Activated CD8-positive, alpha-beta T cell treated with anti-CD3 and anti-CD28 coated beads, Interleukin-2, amount 10 ng/mL, durations not matched to agents 7 days and 5 days (primary cell): ENCODE measurements around the gene SERPINA1. TPM values are rescaled to one million over a fixed set of nuclear protein-coding genes. Genes with fewer than 3 reads are reported as not detected.
"Not testable (repeated sequence)": the region's sequence is repeated elsewhere in the genome, so short reads cannot be mapped to it uniquely, and the experiment has no call there.

Experiments
- ATAC-seq: fragments of 150-1000 bp; cut with Tn5 transposase; one replicate; pipeline ENCODE4 v1.10.0; 2021; ENCODE audit warnings: moderate library complexity
- CTCF ChIA-PET: fragments of 350-600 bp; sonication (Branson Sonifier 250); formaldehyde crosslinking; loops from one replicate; lab custom pipeline; 2021; ENCODE audit warnings: antibody characterized with exemption; lab: Charles Lee
- POLR2A ChIA-PET: fragments of 350-600 bp; sonication (Branson Sonifier 250); formaldehyde crosslinking; loops from one replicate; lab custom pipeline; 2021; ENCODE audit warnings: antibody characterized with exemption; lab: Charles Lee
- DNase-seq: peaks from one replicate; pipeline ENCODE4 v3.0.0-alpha.2; 2020
- H3K27ac Mint-ChIP-seq: one replicate; pipeline ENCODE4 v1.8.0; 2021; ENCODE audit warnings: mild to moderate bottlenecking, mixed read lengths
- H3K27me3 Mint-ChIP-seq: one replicate; pipeline ENCODE4 v1.8.0; 2021; ENCODE audit warnings: low read depth, mixed read lengths
- H3K36me3 Mint-ChIP-seq: one replicate; pipeline ENCODE4 v1.8.0; 2021; ENCODE audit warnings: low read depth, mixed read lengths
- H3K4me1 Mint-ChIP-seq: one replicate; pipeline ENCODE4 v1.8.0; 2021; ENCODE audit warnings: low read depth, mixed read lengths
- H3K4me3 Mint-ChIP-seq: one replicate; pipeline ENCODE4 v1.8.0; 2021; ENCODE audit warnings: mild to moderate bottlenecking, mixed read lengths
- H3K9me3 Mint-ChIP-seq: one replicate; pipeline ENCODE4 v1.8.0; 2022; ENCODE audit warnings: mixed read lengths; ENCODE audit not compliant: insufficient read depth
- total RNA-seq, 2 experiments: library from RNA; stranded (reverse); gene quantifications; one replicate each; pipeline ENCODE4 v1.2.3, GENCODE V29; 2021

SERPINA1 gene
- not detected for total RNA-seq

DNA sequence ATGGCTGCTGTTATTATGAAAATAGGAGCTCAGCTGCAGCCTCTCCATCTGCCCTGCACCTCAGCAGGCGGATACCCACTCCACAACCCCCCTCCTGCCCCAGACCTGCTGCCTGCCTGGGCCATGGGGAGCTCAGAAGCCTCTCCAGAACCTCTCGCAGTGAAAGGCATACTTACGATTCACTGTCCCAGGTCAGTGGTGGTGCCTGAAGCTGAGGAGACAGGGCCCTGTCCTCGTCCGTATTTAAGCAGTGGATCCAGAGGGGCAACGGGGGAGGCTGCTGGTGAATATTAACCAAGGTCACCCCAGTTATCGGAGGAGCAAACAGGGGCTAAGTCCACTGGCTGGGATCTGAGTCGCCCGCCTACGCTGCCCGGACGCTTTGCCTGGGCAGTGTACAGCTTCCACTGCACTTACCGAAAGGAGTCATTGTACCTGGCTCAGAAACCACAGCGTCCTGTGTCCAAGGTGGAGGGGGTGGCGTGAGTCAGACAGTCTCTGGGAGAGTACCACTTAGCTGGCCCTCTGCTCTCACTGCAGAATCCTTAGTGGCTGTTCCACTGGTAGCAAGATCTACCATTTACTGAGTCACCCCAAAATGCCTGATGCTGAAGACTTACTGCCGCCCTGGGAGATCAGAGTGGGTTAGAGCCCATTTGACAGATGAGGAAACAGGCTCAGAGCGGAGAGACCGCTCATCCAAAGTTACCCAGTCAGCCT lies at the start of gene SERPINA1:
Gene SERPINA1, minus strand, starts transcription at position 219 of the 720 bp plus-strand sequence. CDS start 5,365 bp downstream, outside the sequence.
- Mint-ChIP-seq H3K36me3 (no peaks in the 10 kb centered on the region), H3K27me3 (no peaks in the 10 kb centered on the region), H3K4me1 (peaks cover 18% of the 10 kb centered on the region), H3K4me3 (no peak within 1 kb of the TSS), H3K9me3 (no peaks in the 10 kb centered on the region), H3K27ac (no peak within 1 kb of the TSS)
- CTCF ChIA-PET, result no interaction called here
- no peak for ATAC-seq
- DNase-seq, result no peak
- POLR2A ChIA-PET, result no interaction called here

DNA sequence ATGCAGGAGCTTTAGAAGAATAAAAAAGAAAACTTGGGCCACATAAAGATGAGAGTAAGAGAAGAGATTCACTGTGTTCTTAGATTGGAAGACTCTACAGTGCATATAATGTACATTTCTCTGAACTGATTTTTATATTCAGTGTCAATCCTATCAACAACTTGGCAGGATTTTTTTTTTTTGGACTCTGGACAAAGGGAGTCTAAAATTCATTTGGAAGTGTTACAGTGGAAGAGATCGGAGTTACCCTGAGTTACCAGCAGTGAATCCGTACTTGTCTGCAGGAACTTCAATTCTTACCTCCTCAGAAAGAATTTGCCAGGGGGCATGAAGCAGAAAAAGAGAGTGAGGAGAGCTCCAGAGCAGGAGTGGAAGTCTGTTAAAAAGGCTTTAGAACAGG lies 40.2 kb upstream of the SERPINA1 start:
- DNase-seq, result no peak
- Mint-ChIP-seq H3K27me3 (no peaks in the 10 kb centered on the region), H3K9me3 (no peaks in the 10 kb centered on the region), H3K36me3 (no peaks in the 10 kb centered on the region), H3K4me1 (no peaks in the 10 kb centered on the region), H3K27ac (no peak overlapping the region), H3K4me3 (no peak overlapping the region)
- CTCF ChIA-PET, result interaction anchor here (2.0 kb wide), 1 partner anchor 57 kb away, joined by 4 read pairs; no protein-coding TSS in a partner anchor
- POLR2A ChIA-PET, result no interaction called here
- ATAC-seq, result no peak

DNA sequence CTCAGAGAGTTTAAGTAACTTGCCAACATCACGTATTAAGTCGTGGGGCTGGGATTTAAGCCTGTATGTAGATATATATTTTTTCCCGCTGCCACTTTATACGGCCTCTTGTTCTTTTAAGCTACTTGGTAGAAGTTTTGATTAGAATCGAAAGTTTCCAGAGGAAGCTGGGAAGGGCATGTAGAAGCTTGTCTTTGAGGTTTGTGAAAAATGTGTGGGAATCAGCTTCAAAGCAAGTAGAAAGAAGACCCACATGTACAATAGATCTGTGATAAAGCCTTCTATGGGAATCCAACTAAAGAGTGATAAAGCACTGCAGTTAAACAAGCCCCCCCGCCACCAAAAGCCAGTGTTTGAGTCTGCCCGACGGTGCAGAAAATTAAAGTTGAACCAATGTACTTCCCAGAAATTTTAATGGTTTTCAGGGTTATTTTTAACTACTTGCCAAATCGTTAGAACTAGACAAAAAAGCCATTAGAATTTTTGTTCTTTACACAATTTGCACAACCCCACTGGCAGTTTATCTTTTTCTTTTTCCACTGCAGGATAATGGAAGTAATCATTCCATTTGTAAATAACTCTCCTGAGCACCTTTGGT lies 38.7 kb upstream of the SERPINA1 start:
- ChIA-PET POLR2A (no interaction called here), CTCF (interaction anchor here (2.0 kb wide), 1 partner anchor 59 kb away, joined by 4 read pairs; no protein-coding TSS in a partner anchor)
- no peak overlapping the region for H3K27ac Mint-ChIP-seq
- H3K27me3 Mint-ChIP-seq, result peaks cover 2% of the 10 kb centered on the region
- H3K9me3 Mint-ChIP-seq, result no peaks in the 10 kb centered on the region
- no peak overlapping the region for H3K4me3 Mint-ChIP-seq
- no peaks in the 10 kb centered on the region for H3K36me3 Mint-ChIP-seq
- peaks cover 1% of the 10 kb centered on the region for H3K4me1 Mint-ChIP-seq
- no peak for DNase-seq
- no peak for ATAC-seq

DNA sequence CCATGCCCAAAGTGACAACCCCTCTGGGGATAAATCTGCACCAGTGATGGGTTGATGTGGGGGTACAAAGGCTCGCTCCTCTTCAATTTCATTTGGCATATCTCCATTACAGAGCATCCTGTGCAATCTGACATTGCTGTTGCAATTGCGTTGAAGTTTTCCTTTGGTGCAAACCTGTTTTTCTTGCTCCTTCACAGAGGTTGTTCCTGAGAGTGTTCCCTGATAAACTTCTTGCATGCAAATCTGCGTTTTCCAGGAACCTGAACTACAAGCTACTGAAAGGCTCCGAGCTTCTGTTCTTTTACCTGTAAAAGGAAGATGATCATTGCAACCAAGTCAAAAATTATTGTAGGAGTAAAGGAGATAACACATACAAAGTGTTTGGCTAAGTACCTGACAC lies 38.1 kb upstream of the SERPINA1 start:
- Mint-ChIP-seq H3K36me3 (no peaks in the 10 kb centered on the region), H3K4me1 (peaks cover 1% of the 10 kb centered on the region), H3K9me3 (no peaks in the 10 kb centered on the region), H3K27me3 (peaks cover 2% of the 10 kb centered on the region), H3K4me3 (no peak overlapping the region), H3K27ac (no peak overlapping the region)
- DNase-seq (no peak), ATAC-seq (no peak)
- CTCF ChIA-PET, result no interaction called here
- POLR2A ChIA-PET, result no interaction called here

GRCh38 chr14:94424371-94424770 lies 36.0 kb upstream of the SERPINA1 start:
- H3K27ac Mint-ChIP-seq, result no peak overlapping the region
- H3K36me3 Mint-ChIP-seq, result no peaks in the 10 kb centered on the region
- CTCF ChIA-PET, result no interaction called here
- POLR2A ChIA-PET, result no interaction called here
- H3K9me3 Mint-ChIP-seq, result no peaks in the 10 kb centered on the region
- H3K4me3 Mint-ChIP-seq, result no peak overlapping the region
- H3K27me3 Mint-ChIP-seq, result peaks cover 6% of the 10 kb centered on the region
- DNase-seq (no peak), ATAC-seq (no peak)
- H3K4me1 Mint-ChIP-seq, result peaks cover 1% of the 10 kb centered on the region

- no peaks in the 10 kb centered on the region for H3K36me3 Mint-ChIP-seq
- H3K4me3 Mint-ChIP-seq, result no peak overlapping the region
- H3K27me3 Mint-ChIP-seq, result peaks cover 6% of the 10 kb centered on the region
- ATAC-seq (peak; percentile 49), DNase-seq (peak; percentile 62)
- ChIA-PET CTCF (interaction anchor here (1.0 to 2.3 kb wide), 4 partner anchors 9 to 125 kb away, joined by 4 to 12 read pairs (median 9); no protein-coding TSS in a partner anchor), POLR2A (interaction anchor here (0.7 kb wide), 1 partner anchor 965 kb away, joined by 3 read pairs; no protein-coding TSS in a partner anchor)
- H3K9me3 Mint-ChIP-seq, result no peaks in the 10 kb centered on the region
- H3K4me1 Mint-ChIP-seq, result peaks cover 1% of the 10 kb centered on the region
- no peak overlapping the region for H3K27ac Mint-ChIP-seq
These were observed 35.2 kb upstream of the SERPINA1 start for GRCh38 chr14:94423453-94424056.

GRCh38 chr14:94421316-94421715 lies 32.9 kb upstream of the SERPINA1 start:
- ChIA-PET CTCF (no interaction called here), POLR2A (no interaction called here)
- H3K9me3 Mint-ChIP-seq, result no peaks in the 10 kb centered on the region
- H3K27me3 Mint-ChIP-seq, result peaks cover 6% of the 10 kb centered on the region
- no peak for DNase-seq
- peaks cover 1% of the 10 kb centered on the region for H3K4me1 Mint-ChIP-seq
- H3K27ac Mint-ChIP-seq, result no peak overlapping the region
- ATAC-seq, result no peak
- no peak overlapping the region for H3K4me3 Mint-ChIP-seq
- H3K36me3 Mint-ChIP-seq, result no peaks in the 10 kb centered on the region

DNA sequence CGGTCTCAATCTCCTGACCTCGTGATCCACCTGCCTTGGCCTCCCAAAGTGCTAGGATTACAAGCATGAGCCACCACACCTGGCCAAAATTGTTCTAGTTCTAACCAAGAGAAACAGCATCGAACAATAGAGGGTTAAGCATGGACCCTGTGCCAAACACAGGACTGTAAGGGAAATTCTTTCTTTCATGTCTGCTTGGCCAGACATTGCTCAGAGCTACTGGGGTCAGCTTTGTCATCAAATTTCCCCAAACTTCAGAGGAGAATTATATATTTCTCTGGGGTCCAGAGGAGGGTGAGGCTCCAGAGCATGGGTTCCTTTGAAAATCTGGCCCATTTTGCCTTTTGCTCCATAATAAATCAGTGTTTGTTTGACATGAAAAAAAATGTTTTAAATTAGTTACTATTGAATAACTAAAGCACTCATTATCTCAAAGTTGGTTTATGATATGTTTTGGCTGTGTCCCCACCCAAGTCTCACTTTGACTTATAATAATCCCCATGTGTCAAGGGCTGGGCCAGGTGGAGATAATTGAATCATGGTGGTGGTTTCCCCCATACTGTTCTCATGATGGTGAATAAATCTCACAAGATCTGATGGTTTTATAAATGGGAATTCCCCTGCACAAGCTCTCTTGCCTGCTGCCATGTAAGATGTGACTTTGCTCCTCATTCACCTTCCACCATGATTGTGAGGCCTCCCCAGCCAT lies 29.2 kb upstream of the SERPINA1 start:
- H3K27me3 Mint-ChIP-seq, H3K9me3 Mint-ChIP-seq, H3K4me1 Mint-ChIP-seq, H3K27ac Mint-ChIP-seq, H3K4me3 Mint-ChIP-seq, ATAC-seq, CTCF ChIA-PET, POLR2A ChIA-PET, H3K36me3 Mint-ChIP-seq, DNase-seq: not testable (repeated sequence)

DNA sequence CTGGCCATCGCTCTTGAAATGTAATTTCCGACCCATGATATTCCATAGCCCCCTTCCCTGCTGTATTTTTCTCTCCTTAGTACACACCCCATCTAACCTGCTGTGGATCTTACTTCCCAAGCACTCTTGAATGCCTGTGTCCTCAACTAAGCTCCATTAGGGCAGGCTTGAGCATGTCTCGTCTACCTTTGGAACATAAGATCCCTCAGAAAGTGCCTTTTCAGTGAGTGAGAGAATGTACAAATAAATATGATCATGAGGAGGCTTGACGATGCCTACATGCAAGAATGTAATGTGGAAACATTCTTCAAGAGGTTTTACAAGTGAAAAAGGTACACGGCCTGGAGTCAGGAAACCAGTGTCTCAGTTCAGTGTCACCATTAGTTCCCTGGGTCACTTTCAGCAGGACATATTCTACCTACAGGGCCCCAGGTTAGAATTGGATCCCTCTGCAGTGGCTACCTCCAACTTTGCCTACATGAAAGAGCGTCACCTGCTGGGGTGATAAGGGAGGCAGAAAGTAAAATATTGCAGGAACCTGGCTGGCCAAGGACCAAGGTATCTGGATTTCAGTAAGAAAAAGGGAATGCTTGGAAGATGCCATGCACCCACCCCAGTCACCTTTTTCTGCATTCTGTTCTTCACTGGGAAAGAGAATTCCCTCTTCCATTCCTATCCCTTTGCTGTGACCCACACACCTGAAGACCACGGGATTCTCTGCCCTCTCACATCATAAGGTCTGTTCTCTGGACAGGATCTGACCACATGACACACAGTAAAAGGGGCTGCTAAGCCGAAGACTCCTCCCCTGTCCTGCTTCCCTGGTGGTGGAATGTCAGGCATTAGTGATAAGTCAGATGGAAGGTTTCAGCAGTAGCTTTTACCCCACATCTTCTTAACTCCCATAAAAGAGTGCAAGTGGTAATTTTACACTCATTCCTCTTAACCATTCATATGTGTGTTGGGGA lies 24.6 kb upstream of the SERPINA1 start:
- CTCF ChIA-PET, result interaction anchor here (2.3 kb wide), 1 partner anchor 10 kb away, joined by 12 read pairs; no protein-coding TSS in a partner anchor
- H3K4me1 Mint-ChIP-seq, result no peaks in the 10 kb centered on the region
- DNase-seq (no peak), ATAC-seq (no peak)
- H3K36me3 Mint-ChIP-seq, result no peaks in the 10 kb centered on the region
- H3K4me3 Mint-ChIP-seq, result no peak overlapping the region
- H3K27me3 Mint-ChIP-seq, result peaks cover 3% of the 10 kb centered on the region
- no peaks in the 10 kb centered on the region for H3K9me3 Mint-ChIP-seq
- POLR2A ChIA-PET, result no interaction called here
- no peak overlapping the region for H3K27ac Mint-ChIP-seq

DNA sequence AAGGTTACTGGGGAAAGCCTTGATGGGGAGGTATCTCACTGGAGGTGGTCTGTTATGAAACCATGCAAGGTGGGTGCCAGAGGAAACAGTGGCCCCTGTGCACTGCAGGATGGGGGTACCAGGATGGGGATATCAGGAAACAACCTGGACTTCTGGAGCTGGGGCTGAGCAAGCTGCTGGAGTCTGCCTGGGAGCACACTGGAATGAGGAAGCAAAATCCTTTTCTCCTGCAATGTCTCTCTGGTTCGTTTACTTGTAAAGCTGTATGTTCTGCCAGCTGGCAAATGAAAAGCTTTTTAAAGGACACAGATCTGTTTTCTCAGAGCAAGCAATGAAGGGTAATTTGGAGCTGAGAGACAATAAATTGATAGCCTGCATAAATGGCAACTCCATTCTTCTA lies 23.2 kb upstream of the SERPINA1 start:
- H3K27ac Mint-ChIP-seq, result no peak overlapping the region
- ChIA-PET CTCF (interaction anchor here (2.3 kb wide), 1 partner anchor 11 kb away, joined by 12 read pairs; no protein-coding TSS in a partner anchor), POLR2A (no interaction called here)
- no peak overlapping the region for H3K4me3 Mint-ChIP-seq
- H3K9me3 Mint-ChIP-seq, result peaks cover 3% of the 10 kb centered on the region
- H3K36me3 Mint-ChIP-seq, result no peaks in the 10 kb centered on the region
- ATAC-seq (no peak), DNase-seq (no peak)
- peaks cover 3% of the 10 kb centered on the region for H3K27me3 Mint-ChIP-seq
- H3K4me1 Mint-ChIP-seq, result no peaks in the 10 kb centered on the region

- H3K27ac Mint-ChIP-seq, H3K36me3 Mint-ChIP-seq, H3K4me1 Mint-ChIP-seq, H3K4me3 Mint-ChIP-seq, POLR2A ChIA-PET, H3K27me3 Mint-ChIP-seq, CTCF ChIA-PET, DNase-seq, ATAC-seq, H3K9me3 Mint-ChIP-seq: not testable (repeated sequence)
These were observed 21.0 kb upstream of the SERPINA1 start for GRCh38 chr14:94409430-94409829.
